HG02852 (cell line): ENCODE measurements around the gene HDGFL3.
A peak's percentile ranks its signal among the peaks of the same experiment; 100 is the strongest.
"Not testable (repeated sequence)": the region's sequence is repeated elsewhere in the genome, so short reads cannot be mapped to it uniquely, and the experiment has no call there.

Experiments used
- ATAC-seq: cut with Tn5 transposase; IDR thresholded peaks from one replicate; pipeline ENCODE4 v1.9.1; 2021; ENCODE audit warnings: mild to moderate bottlenecking, moderate library complexity; ENCODE audit not compliant: unreplicated experiment

HDGFL3 gene

DNA sequence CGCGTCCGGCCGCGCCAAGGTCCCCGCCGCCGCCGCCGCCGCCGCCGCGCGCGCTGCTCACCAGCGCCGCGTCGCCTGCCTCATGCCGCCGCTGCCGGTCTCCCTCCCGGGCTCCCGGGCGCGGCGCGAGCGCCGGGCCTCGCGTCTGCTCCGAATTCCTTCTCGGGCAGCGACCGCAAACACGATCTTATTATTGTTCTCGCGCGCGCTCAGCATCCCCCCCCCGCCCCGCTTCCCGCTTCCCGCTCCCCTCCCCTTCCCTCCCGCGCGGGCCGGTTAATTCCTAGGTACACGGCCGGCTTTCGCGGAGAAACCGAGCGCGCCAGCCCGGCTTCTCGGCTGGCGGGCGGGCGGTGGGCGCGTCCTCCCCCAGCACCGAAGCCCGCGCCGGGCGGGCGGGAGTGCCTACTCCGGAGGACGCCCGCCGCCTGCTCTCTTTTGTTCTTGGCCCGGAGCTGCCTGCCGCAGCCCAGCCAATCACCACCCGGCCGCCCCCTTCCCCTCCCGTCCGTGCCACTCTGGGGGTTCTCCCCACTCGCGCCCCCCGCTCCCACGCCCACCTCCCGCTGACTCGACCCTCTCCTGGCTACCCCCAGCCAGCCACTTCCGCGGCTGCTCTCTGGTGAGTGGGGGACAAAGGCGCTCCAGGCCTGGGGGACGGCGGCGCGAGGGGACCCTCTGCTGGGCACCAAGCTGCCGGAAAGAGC lies at the start of gene HDGFL3:
Gene HDGFL3 (minus strand): TSS at position 164 of the 707 bp plus-strand sequence. CDS start 409 bp downstream, outside the sequence.
- peak; percentile 39 for ATAC-seq

DNA sequence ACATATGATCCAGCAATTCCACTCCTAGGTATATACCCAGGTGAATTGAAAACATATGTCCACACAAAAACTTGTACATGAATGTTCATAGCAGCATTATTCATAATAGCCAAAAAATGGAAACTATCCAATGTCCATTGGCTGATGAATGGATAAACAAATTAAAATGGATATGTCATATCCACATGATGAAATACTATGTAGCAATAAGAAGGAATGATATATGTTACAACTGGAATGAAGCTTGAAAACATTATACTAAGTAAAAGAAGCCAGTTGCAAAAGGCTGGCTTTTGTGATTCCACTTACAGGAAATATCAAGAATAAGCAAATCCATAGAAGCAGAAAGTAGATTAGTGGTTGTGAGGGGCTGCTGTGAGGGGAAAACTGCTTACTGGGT lies 43.2 kb upstream of the HDGFL3 start:
- ATAC-seq = no peak

DNA sequence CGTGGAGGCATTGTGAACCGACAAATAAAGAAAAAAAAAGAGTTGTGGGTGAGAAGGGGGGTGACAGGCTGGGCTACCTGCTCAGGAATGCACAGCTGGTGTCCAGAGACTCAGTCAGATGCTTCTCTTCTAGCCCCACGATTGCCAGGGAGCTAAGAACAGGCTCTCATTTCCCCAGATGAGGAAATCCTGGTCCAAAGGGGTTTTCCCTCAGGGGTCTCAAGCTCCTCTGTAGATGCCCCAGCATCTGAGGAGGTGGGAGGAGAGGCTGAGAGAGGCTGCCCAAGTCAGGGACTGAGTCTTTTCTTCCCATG lies 41.4 kb upstream of the HDGFL3 start:
- ATAC-seq = no peak

DNA sequence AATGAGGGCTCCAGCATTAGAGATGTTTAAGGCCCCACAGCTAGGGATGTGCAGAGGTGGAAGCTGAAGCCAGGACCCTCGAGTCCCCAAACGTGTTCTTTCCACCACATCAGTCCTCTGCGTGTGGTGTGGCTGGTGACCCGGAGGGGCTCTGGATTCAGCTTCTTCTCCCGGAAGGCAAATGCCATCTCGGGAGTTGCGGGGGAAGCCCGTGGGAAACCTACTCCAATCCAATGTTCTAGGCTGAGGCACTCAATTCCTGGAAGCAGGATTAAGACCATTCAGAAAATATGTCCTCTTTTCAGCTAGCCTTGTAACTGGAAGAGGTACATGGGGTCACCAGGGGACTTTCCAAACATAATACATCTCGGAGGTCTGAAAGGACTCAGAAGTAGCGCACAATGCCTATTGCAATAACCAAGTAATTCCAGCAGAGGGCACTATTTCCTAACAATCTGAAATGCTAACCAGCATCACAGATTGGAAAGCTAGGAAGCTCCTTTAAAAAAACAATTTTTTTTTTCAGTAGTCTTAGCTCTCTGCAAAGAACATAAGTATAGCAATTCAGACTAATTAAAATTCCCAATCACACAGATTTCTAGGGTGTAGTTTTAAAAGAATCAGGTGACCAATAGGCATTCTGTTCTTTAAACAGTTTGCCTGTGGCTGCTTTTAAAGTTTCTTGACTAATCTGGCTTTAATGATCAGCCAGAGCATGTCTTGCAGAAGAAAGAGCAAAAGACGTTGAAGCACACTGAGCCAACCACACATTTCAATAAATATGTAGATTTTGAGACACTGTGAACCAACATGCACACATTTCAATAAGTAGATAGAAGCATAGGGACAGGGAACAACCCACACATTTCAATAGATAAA lies 40.8 kb upstream of the HDGFL3 start:
- ATAC-seq = no peak

DNA sequence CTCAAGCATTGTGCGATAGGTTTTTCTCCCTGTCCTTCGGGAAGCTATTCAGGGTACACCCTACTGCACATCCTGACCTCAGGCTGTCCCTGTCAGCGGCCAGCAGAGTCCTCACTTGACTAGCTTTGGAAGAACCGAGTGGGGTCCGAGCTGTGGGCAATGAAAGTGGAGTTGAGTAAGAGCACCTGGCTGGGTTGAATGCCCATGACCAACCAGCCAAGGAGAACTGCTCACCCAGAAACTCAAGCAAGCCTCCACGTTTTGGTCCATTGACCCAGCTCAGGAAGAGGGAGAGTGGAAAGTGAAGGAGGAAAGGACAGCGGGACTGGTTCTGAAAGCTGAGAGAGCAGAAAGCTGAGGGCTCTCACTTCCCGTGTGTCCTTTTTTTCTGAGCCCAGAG lies 36.0 kb upstream of the HDGFL3 start:
- ATAC-seq = no peak

DNA sequence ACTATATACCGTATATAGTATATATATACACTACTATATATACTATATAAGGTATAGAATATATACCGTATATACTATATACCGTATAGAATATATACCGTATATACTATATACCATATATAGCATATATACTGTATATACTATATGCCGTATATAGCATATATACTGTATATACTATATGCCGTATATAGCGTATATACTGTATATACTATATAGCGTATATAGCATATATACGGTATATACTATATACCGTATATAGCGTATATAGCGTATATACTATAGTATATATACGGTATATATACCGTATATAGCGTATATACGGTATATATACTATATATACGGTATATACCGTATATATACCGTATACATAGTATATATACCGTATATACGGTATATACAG lies 22.6 kb upstream of the HDGFL3 start:
- ATAC-seq = no peak

DNA sequence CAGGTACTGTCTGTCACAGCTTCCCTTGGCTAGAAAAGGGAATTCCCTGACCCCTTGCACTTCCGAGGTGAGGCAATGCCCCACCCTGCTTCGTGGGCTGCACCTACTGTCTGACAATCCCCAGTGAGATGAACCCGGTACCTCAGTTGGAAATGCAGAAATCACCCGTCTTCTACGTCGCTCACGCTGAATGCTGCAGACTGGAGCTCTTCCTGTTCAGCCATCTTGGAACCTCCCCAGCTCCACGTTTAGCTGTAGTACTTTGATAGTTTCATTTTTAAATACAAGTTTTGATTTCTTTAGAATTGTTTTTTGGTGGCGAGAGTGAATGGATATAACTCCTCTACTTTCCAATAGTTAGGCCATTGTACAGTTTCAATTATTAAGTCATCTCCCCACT lies 17.8 kb upstream of the HDGFL3 start:
- no peak for ATAC-seq

DNA sequence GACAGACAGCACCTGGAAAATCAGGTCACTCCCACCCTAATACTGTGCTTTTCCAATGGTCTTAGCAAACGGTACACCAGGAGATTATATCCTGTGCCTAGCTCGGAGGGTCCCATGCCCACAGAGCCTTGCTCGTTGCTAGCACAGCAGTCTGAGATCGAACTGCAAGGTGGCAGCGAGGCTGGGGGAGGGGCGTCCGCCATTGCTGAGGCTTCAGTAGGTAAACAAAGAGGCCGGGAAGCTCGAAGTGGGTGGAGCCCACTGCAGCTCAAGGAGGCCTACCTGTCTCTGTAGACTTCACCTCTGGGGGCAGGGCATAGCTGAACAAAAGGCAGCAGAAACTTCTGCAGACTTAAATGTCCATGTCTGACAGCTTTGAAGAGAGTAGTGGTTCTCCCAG lies 14.2 kb upstream of the HDGFL3 start:
- not testable (repeated sequence) for ATAC-seq

DNA sequence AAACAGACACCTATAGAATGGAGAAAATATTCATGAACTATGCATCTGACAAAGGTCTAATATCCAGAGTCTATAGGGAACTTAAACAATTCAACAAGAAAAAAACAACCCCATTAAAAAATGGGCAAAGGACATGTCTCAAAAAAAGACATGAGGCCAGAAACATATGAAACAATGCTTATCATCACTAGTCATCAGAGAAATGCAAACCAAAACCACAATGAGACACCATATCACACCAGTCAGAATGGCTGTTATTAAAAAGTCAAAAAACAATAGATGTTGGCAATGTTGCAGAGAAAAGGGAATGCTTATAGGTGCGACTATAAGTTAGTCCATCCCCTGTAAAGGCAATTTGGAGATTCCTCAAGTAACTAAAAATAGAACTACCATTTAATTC lies 11.4 kb upstream of the HDGFL3 start:
- no peak for ATAC-seq

DNA sequence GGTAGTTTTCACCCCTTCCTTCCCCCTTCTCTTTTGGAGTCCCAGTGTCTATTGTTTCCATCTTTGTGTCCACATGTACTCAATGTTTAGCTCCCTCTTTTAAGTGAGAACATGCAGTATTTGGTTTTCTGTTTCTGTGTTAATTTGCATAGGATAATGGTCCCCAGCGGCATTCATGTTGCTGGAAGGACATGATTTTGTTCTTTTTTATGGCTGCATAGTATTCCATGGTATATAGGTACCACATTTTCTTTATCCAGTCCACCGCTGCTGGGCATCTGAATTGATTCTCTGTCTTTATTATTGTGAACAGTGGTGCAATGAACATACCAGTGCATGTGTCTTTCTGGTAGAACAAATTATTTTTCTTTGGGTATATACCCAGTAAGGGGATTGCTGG lies 7.7 kb upstream of the HDGFL3 start:
- ATAC-seq = no peak

DNA sequence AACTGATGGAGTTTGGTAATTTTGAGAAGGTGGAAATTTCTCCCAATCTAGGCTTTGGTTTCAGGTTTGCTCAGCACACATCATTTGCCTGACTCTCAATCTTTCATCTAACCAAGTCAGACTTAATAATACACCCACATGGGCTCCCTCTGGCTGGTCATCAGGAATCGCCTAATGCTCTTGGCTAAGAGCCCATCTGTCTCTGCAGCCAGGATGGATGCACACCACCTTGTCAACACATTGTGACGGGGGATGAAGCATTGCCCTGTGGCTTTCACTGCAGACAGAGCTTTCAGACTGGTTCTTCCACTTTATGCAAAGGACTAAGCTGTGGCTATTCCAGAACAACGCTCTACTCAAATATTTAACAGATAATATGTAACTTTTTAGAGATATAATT lies 3.0 kb upstream of the HDGFL3 start:
- ATAC-seq = no peak

DNA sequence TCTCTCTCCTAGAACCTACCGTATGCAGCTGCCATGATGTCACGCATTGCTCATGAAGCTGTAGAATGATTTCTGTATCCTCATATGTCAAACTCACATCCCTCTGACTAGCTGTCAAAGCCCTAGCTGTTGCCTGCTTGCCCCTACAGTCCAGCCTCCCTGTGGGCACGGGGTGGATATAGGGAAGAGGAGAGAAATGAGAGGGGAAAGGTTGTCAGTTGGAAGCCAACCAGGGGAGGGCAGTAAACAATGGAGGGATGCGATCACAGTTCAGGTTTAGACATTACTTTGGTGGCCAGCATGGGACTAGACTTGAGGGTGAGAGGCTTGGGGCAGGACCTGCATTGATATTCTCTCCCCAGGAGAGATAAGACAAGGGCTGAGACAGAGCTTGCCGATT lies 1.7 kb upstream of the HDGFL3 start:
- ATAC-seq = no peak

DNA sequence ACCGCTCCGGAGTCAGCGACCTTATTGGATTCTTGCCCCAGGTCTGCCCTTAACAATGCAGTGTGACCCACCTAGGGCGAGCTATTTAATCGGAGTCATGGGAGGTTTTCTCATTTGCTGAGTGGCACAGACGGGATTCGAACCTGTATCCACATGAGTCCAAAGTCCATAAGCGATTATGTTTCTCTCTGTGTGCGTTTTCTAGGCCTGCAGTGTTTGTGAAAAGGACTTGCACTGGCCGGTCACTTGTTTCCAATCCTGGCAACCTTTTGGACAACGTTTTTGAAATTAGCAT lies 691 bp upstream of the HDGFL3 start:
- ATAC-seq = no peak

DNA sequence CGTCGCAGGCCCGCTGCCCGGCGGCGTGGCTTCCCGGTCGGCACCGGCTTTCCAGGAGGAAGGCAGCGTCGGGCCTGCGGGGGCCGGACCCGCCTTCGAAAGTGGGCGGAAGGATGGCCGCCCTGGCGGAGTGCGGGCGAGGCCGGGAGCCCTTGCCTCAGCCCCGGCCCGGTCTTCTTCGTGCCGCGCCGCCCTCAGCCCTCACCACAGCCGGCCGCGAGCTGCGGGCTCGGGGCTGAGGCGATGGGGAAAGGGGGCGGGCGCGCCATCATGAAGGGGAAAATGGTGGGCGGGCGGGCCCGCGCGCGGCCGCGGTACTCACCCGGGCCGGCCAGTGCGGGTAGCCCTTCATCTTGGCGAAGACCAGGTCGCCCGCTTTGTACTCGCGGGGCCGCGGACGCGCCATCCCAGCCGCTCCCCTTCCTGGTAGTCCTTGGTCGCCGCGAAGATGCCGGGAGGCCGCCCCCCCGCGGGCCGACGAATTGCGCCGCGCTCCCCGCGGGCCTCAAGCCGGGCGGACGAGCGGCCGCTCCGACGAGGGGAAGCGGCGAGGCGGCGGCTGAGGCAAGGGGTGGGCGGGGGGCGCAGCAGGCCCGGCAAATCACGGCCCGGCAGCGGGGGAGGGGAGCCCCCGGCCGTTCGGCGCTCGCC lies 489 bp downstream of the HDGFL3 start:
- ATAC-seq = peak; percentile 40

DNA sequence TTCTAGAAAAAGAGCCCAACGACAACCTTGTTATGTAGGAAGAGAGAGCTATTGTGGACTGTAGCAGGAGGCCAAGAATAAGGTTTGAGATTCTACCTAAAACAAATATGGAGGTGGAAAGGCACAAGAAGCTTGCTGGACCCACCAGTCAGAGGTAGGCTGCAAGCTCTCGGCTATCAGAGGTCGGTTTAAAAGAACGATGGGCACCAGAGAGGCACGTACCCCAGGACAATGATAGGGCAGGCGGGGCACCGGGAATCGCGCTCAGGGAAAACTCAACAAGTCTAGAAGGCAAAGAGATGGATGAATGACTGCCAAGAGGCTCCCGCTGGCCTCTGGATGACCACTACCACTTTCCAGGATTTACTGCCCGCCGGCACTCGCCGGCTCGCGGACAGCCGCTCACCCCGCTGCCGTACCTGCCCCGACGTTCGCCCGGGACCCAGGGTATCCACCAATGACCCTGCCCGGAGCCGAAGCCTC lies 1.1 kb downstream of the HDGFL3 start:
- no peak for ATAC-seq

DNA sequence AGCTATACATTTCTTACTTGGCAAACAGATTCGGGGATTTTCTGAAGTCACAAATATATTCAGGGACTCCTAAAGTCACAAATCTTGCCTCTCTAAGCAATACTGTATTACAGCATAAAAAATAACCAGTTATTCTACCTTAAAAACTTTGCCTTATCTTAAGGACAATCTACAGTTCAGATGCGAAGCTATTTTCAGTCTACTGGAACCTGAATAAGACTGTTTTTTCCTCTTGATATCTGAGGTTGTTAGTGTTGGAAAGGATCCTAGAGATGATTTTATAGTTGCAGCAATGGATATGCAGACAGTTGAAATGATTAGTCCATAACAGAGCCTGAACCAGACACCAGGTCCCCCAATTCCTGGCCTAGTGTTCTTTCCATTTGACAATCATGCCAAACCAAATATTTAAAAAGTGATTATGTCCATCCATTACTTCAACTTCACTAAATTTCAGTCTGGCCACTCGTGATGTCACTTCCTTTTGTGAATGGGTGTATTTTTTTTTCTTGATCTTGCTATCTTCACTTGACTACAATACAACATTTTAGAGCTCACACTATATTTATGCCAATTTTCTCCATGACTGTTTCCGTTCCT lies 1.8 kb downstream of the HDGFL3 start:
- no peak for ATAC-seq

DNA sequence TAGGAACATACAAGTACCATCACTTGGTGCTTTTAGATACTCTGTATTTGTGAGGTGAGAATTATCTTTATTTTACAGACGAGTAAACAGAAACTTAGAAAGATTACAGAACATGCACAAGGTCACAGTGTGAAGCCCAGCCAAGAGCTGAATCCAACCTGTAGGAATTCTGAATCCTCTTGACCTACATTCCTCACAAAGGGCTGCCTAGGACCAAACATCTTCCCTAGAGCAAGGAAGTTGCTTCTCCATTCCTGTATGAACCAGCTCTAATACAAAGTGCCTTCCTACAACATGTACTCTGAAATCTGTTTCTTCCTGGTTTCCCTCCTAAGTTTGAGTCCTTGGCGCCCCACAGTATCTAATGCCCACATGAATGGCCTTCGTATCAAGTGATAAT lies 2.9 kb downstream of the HDGFL3 start:
- no peak for ATAC-seq

DNA sequence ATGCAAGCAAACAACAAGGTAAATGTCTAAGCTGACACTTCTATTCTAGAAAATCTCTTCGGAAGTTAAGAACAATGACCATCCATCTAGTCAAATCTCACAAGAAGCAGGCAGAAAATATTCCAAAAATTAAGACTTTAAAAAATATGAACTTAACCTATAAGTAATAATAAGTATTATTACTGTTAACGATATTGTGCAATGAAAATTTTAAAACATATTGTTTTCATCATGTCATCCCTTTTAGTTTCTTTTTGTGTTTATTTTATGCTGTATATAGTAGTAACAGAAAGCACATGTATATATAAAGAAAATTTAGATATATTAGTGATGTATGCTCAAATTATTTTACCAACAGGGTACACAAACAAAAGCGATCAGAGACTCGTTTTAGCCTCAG lies 4.1 kb downstream of the HDGFL3 start:
- ATAC-seq = no peak

DNA sequence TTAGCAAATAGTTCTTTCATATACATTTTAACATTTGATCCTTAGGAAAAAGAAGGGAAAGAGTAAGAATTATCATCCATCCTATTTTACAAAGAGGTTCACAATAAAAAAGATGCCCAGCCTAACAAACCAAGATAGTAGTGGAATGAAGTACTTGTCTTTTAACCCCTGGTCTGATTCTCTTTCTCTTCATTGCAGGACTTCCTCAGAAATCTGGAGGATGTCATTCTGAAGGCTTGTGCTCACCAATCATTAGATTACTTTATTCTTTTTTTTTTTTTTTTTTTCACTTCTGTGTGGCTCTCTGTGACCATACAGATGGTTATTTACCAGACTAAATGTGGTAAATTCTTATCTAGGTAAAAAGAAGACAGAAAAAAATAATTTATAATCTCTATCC lies 7.0 kb downstream of the HDGFL3 start:
- no peak for ATAC-seq

DNA sequence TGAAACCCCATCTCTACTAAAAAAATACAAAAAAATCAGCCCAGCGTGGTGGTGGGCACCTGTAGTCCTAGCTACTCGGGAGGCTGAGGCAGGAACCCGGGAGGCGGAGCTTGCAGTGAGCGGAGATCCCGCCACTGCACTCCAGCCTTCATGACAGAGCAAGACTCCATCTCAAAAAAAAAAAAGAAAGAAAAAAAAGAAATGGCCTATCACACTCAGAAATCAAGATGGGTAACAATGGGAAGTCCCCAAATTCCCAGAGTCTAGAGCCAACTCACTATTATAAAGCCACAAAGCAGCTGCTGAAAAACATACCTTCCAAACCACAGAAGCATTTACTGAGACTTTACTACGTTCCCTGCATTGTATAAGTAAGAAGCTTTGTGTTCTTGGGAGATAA lies 7.5 kb downstream of the HDGFL3 start:
- no peak for ATAC-seq

DNA sequence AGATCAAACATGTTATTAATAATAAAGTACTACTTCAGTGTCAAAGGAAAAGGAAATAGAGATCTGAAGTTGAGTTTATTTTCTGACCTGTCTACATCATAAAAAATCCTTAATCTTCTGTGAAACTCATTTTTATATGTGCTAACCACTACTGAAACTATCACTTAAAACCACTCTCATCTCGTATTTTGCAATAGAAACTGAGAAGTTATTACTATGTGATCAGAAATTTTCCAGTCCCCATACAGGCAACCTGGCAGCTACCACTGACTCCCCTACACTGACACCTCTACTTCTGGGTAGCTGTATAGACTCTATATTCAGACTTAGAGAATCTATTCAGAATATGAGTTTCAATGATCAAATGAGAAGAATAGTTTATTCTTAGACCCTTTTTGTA lies 8.3 kb downstream of the HDGFL3 start:
- ATAC-seq = peak; percentile 74

DNA sequence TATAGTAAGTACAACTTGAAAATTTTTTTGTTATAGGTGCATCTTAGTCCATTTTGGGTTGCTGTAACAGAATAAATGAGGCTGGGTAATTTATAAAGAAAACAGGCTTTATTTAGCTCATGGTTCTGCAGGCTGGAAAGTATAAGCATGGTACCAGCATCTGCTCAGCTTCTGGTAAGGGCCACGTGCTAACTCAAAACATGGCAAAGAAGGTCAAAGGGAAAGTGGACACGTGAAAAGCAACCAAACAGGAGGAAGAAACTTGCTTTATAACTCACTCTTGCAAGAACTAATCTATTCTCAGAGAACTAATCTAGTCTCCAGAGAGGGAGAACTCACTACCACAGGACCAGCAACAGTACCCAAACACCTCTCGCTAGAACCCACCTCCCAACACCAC lies 9.1 kb downstream of the HDGFL3 start:
- ATAC-seq = no peak
